Fibroblast of pulmonary artery (primary cell): Measurements from ENCODE around the gene CDCA7.
"Not testable (repeated sequence)": the region's sequence is repeated elsewhere in the genome, so short reads cannot be mapped to it uniquely, and the experiment has no call there.

Source experiments
- DNase-seq: peaks from one replicate; pipeline ENCODE4 v3.0.0-alpha.2; 2010; ENCODE audit warnings: low read depth
- H3K4me3 ChIP-seq: replicated peaks from 2 replicates; pipeline ENCODE4 v1.5.1; 2011; ENCODE audit warnings: low read depth, mild to moderate bottlenecking, control low read depth, low read length, moderate library complexity
- TF ChIP-seq, protein P1 (sequence below): IDR thresholded peaks from 2 replicates; pipeline ENCODE4 v1.5.1; 2011; ENCODE audit warnings: mild to moderate bottlenecking, control low read depth, low read length, inconsistent platforms; ENCODE audit errors: missing control alignments

The CDCA7 gene

DNA sequence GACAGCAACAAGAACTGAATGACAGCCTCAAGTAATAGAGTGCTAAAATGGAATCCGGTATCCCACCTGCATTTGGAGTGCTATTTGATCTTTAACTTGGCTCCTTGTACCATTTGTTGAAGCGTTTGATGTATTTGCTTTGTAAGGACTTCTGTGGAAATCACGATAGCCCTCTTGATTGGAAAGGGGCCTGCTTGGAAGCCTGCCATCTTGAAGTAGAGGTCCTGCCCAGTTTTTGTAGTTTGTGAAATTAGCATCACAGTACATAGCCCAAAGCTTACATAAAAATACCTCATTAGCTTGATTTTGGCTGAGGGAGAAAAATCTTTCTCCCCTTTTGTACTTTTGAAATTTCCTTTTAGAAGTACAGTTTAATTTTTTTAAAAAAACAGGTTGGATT lies 2.7 kb downstream of the CDCA7 start:
- H3K4me3 ChIP-seq = no peak overlapping the region
- TF ChIP-seq, protein P1, sequence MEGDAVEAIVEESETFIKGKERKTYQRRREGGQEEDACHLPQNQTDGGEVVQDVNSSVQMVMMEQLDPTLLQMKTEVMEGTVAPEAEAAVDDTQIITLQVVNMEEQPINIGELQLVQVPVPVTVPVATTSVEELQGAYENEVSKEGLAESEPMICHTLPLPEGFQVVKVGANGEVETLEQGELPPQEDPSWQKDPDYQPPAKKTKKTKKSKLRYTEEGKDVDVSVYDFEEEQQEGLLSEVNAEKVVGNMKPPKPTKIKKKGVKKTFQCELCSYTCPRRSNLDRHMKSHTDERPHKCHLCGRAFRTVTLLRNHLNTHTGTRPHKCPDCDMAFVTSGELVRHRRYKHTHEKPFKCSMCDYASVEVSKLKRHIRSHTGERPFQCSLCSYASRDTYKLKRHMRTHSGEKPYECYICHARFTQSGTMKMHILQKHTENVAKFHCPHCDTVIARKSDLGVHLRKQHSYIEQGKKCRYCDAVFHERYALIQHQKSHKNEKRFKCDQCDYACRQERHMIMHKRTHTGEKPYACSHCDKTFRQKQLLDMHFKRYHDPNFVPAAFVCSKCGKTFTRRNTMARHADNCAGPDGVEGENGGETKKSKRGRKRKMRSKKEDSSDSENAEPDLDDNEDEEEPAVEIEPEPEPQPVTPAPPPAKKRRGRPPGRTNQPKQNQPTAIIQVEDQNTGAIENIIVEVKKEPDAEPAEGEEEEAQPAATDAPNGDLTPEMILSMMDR = no peak
- DNase-seq = no peak

- TF ChIP-seq, protein P1 = no peak
- H3K4me3 ChIP-seq = no peak overlapping the region
- DNase-seq = no peak
Measured at GRCh38 chr2:173358616-173359015, 3.9 kb downstream of the CDCA7 start.

DNA sequence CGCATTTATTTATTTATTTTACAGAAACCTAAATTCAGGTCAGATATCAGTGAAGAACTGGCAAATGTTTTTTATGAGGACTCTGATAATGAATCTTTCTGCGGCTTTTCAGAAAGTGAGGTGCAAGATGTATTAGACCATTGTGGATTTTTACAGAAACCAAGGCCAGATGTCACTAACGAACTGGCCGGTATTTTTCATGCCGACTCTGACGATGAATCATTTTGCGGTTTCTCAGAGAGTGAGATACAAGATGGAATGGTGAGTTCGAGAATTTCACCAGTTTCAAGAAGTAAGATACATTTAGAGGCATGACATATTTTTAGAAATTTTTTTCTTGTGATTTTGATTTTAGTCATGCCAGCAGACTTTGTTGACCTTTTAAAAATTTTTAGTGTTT lies 4.6 kb downstream of the CDCA7 start:
- no peak overlapping the region for H3K4me3 ChIP-seq
- DNase-seq = peak; percentile 6
- TF ChIP-seq, protein P1 = no peak

- TF ChIP-seq, protein P1 = no peak
- peak; percentile 5 for DNase-seq
- H3K4me3 ChIP-seq = no peak overlapping the region
Measured at GRCh38 chr2:173370198-173370597, 15.5 kb downstream of the CDCA7 start.

DNA sequence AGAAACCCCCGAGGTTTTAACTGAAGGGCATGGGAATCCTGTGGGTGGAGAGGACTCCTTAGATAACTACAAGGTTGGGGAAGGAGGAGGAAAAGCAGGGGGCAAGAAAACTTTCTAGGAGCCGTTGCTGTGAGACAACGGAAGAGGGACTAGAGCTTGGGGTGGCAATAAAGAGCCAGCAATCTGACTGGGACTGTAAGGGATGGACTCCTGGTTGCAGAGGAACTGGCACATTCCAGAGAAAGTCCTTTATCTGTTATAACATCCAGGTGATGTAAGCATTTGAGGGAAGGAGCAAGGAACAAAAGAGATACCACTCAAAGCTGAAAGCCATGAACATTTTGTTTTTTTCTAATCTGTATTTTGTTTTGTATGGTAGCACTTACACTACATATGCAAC lies 16.4 kb downstream of the CDCA7 start:
- DNase-seq = no peak
- H3K4me3 ChIP-seq = no peak overlapping the region
- TF ChIP-seq, protein P1 = no peak

DNA sequence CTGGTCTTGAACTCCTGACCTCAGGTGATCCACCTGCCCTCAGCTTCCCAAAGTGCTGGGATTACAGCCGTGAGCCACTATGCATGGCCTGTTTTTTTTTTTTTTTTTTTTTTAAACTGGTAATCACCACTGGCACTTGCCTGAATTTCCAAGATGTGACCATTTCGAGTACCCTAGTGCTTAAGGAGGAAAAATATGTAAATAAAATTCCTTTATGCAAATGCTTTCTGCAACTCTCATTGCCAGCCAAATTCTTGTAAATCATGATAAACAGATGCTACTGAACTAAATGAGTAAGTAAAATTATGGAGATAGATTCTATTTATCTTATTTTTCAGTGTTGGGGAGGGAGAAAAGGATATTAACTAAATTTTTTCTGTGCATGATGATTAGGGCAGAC lies 18.6 kb downstream of the CDCA7 start:
- TF ChIP-seq, protein P1 = no peak
- no peak for DNase-seq
- H3K4me3 ChIP-seq = no peak overlapping the region

GRCh38 chr2:173374634-173375033 lies 20.0 kb downstream of the CDCA7 start:
- no peak overlapping the region for H3K4me3 ChIP-seq
- DNase-seq = no peak
- TF ChIP-seq, protein P1 = no peak

GRCh38 chr2:173385534-173385933 lies 30.9 kb downstream of the CDCA7 start:
- H3K4me3 ChIP-seq, DNase-seq: not testable (repeated sequence)
